GM12878 (cell line): ENCODE data around the gene NDUFB1. TPM values are rescaled to one million over a fixed set of nuclear protein-coding genes. Genes with fewer than 3 reads are reported as not detected.

Experiments
- BMI1 ChIP-seq: fragments of 450-650 bp; IDR thresholded peaks from 2 replicates; pipeline ENCODE4 v1.6.1; 2016; ENCODE audit warnings: mild to moderate bottlenecking, moderate library complexity, borderline replicate concordance
- BRCA1 ChIP-seq: IDR thresholded peaks from 2 replicates; pipeline ENCODE4 v1.6.1; 2011; ENCODE audit warnings: low read depth, low read length, improper control_type of control experiment
- CBFB ChIP-seq: IDR thresholded peaks from 2 replicates; pipeline ENCODE4 v1.6.1; 2016; ENCODE audit warnings: antibody characterized with exemption, low read depth
- CBX3 ChIP-seq: fragments of 200-600 bp; sonication (generic); IDR thresholded peaks from 2 replicates; pipeline ENCODE4 v1.6.1; 2016; ENCODE audit warnings: low read depth, borderline replicate concordance
- DPF2 ChIP-seq: fragments of 450-650 bp; IDR thresholded peaks from 2 replicates; pipeline ENCODE4 v1.6.1; 2017; ENCODE audit warnings: mild to moderate bottlenecking
- ESRRA ChIP-seq: IDR thresholded peaks from 2 replicates; pipeline ENCODE4 v1.6.1; 2012; ENCODE audit warnings: mild to moderate bottlenecking, low read length, improper control_type of control experiment
- FOXK2 ChIP-seq: fragments of 450-650 bp; IDR thresholded peaks from 2 replicates; pipeline ENCODE4 v1.6.1; 2017; ENCODE audit warnings: mild to moderate bottlenecking, moderate library complexity
- GATAD2B ChIP-seq: fragments of 450-650 bp; conservative IDR thresholded peaks from 2 replicates; pipeline ENCODE4 v1.6.1; 2017; ENCODE audit warnings: low read depth, mild to moderate bottlenecking, moderate library complexity
- IKZF2 ChIP-seq, 2 experiments: fragments of 450-650 bp; IDR thresholded peaks; 2 replicates each; pipeline ENCODE4 v1.6.1; 2017; ENCODE audit warnings: mild to moderate bottlenecking in 2 of 2, moderate library complexity in 2 of 2
- JUNB ChIP-seq: IDR thresholded peaks from 2 replicates; pipeline ENCODE4 v1.6.1; 2016; ENCODE audit warnings: antibody characterized with exemption, mild to moderate bottlenecking
- JUND ChIP-seq: IDR thresholded peaks from 2 replicates; pipeline ENCODE4 v1.6.1; 2012; ENCODE audit warnings: low read depth, mild to moderate bottlenecking, low read length, improper control_type of control experiment, moderate library complexity
- LARP7 ChIP-seq: fragments of 450-650 bp; IDR thresholded peaks from 2 replicates; pipeline ENCODE4 v1.6.1; 2017; ENCODE audit warnings: mild to moderate bottlenecking
- MLLT1 ChIP-seq: fragments of 450-650 bp; IDR thresholded peaks from 2 replicates; pipeline ENCODE4 v1.6.1; 2016; ENCODE audit warnings: mild to moderate bottlenecking
- MXI1 ChIP-seq: fragments of 150-350 bp; IDR thresholded peaks from 2 replicates; pipeline ENCODE4 v1.6.1; 2011; ENCODE audit warnings: low read depth, mild to moderate bottlenecking, inconsistent platforms, low read length, improper control_type of control experiment
- MYB ChIP-seq: fragments of 150-350 bp; IDR thresholded peaks from 2 replicates; pipeline ENCODE4 v1.6.1; 2014; ENCODE audit warnings: mild to moderate bottlenecking, low read depth, low read length, borderline replicate concordance
- NR2C1 ChIP-seq: fragments of 450-650 bp; IDR thresholded peaks from 2 replicates; pipeline ENCODE4 v1.6.1; 2017; ENCODE audit warnings: antibody characterized with exemption, mild to moderate bottlenecking, moderate library complexity
- PAX5 ChIP-seq: IDR thresholded peaks from 2 replicates; pipeline ENCODE4 v1.6.1; 2011; ENCODE audit warnings: low read depth, low read length, borderline replicate concordance
- POLR2A ChIP-seq: IDR thresholded peaks from 2 replicates; pipeline ENCODE4 v1.6.1; 2011; ENCODE audit warnings: low read depth, mild to moderate bottlenecking, low read length
- POU2F2 ChIP-seq: IDR thresholded peaks from 3 replicates; pipeline ENCODE4 v1.6.1; 2011; ENCODE audit warnings: low read depth, mild to moderate bottlenecking, low read length, borderline replicate concordance
- SP1 ChIP-seq: IDR thresholded peaks from one replicate; pipeline ENCODE4 v1.6.1; 2011; ENCODE audit warnings: low read depth, low read length
- SREBF2 ChIP-seq: IDR thresholded peaks from 2 replicates; pipeline ENCODE4 v1.6.1; 2012; ENCODE audit warnings: mild to moderate bottlenecking, low read length
- SRF ChIP-seq, 2 experiments: IDR thresholded peaks; 2 replicates each; pipeline ENCODE4 v1.6.1; 2011; ENCODE audit warnings: low read depth in 2 of 2, low read length in 2 of 2, mild to moderate bottlenecking in 1 of 2, moderate library complexity in 1 of 2
- STAT3 ChIP-seq: IDR thresholded peaks from 2 replicates; pipeline ENCODE4 v1.6.1; 2011; ENCODE audit warnings: low read depth, low read length, improper control_type of control experiment
- TBL1XR1 ChIP-seq: IDR thresholded peaks from 2 replicates; pipeline ENCODE4 v1.6.1; 2012; ENCODE audit warnings: low read depth, low read length, improper control_type of control experiment
- TCF12 ChIP-seq: IDR thresholded peaks from 2 replicates; pipeline ENCODE4 v1.6.1; 2011; ENCODE audit warnings: low read depth, mild to moderate bottlenecking, low read length
- WRNIP1 ChIP-seq: IDR thresholded peaks from 2 replicates; pipeline ENCODE4 v1.6.1; 2011; ENCODE audit warnings: low read depth, low read length, improper control_type of control experiment, borderline replicate concordance
- ZBTB11 ChIP-seq: fragments of 450-650 bp; formaldehyde crosslinking; IDR thresholded peaks from 2 replicates; pipeline ENCODE4 v1.5.0; 2022; ENCODE audit warnings: mild to moderate bottlenecking, missing genetic modification characterization
- ZNF24 ChIP-seq: fragments of 450-650 bp; IDR thresholded peaks from 2 replicates; pipeline ENCODE4 v1.6.1; 2017; ENCODE audit warnings: antibody characterized with exemption, mild to moderate bottlenecking
- polyA plus RNA-seq, 11 experiments: library from polyadenylated mRNA; depleted of rRNA in 4 of 11; unstranded in 6 of 11; stranded (reverse) in 5 of 11; fragments of >200 nt; fragmentation: Nextera tagmentation in 4 of 11; fragmentation: Illumina TruSeq in 1 of 11; extraction: Ambion mirVana in 4 of 11; extraction: Trizol in 1 of 11; gene quantifications; 1 replicate in 1 of 11; 2 replicates in 10 of 11; pipeline versions ENCODE4 v1.2.1 to v1.2.3, GENCODE V29; 2011 to 2016; ENCODE audit warnings: inconsistent platforms in 2 of 11, missing spikeins in 2 of 11, low read depth in 1 of 11
- total RNA-seq, 4 experiments: library from RNA; depleted of rRNA in 3 of 4; stranded (reverse); fragments of >200 nt in 3 of 4; fragmentation: Illumina TruSeq in 1 of 4; extraction: Trizol in 1 of 4; gene quantifications; 2 replicates each; pipeline versions ENCODE4 v1.2.1 to v1.2.3, GENCODE V29; 2013 to 2021
- TF ChIP-seq, protein P1 (sequence below): IDR thresholded peaks from 2 replicates; pipeline ENCODE4 v1.6.1; 2012; ENCODE audit warnings: low read length, inconsistent platforms

NDUFB1 gene
- total and polyA plus RNA-seq, 10 of the 15 experiments (the other 5 are each of a cell fraction or from before 2014, with no cell fraction given) = 132 to 919 (median 561) TPM

GRCh38 chr14:92121670-92122350 is at the start of gene NDUFB1, which contains the start of gene CPSF2 (continued):
- TF ChIP-seq BRCA1 (0 out of 2 replicates have a peak, but pooled peaks have one; percentile 31), GATAD2B (no peak), FOXK2 (peak; percentile 99), ZNF24 (no peak), NR2C1 (peak; percentile 89), SRF (IDR thresholded peaks at IDR 0.05; ENCODE audit: low read depth in 2 of 2, low read length in 2 of 2) (no peak), MXI1 (0 out of 2 replicates have a peak, but pooled peaks have one; percentile 6), LARP7 (peak; percentile 86), SREBF2 (0 out of 2 replicates have a peak, but pooled peaks have one; percentile 28), MYB (no peak), WRNIP1 (no peak; the same call in 1 of the 2 replicates), PAX5 (peak; percentile 18; the same call in 1 of the 2 replicates), DPF2 (peak; percentile 41; the same call in 1 of the 2 replicates), TBL1XR1 (no peak), BMI1 (no peak), TCF12 (0 out of 2 replicates have a peak, but pooled peaks have one; percentile 41), SP1 (peak; percentile 54), ZBTB11 (CRISPR knock-in tag) (no peak), CBX3 (no peak), CBFB (peak; percentile 93), POLR2A (peak; percentile 98), POU2F2 (peak; percentile 94), ESRRA (0 out of 2 replicates have a peak, but pooled peaks have one; percentile 19), IKZF2 (IDR thresholded peaks at IDR 0.05) (no peak; a peak in 1 of 4 replicates), MLLT1 (peak; percentile 88), STAT3 (no peak), JUND (peak; percentile 98), JUNB (no peak)
- TF ChIP-seq, protein P1, sequence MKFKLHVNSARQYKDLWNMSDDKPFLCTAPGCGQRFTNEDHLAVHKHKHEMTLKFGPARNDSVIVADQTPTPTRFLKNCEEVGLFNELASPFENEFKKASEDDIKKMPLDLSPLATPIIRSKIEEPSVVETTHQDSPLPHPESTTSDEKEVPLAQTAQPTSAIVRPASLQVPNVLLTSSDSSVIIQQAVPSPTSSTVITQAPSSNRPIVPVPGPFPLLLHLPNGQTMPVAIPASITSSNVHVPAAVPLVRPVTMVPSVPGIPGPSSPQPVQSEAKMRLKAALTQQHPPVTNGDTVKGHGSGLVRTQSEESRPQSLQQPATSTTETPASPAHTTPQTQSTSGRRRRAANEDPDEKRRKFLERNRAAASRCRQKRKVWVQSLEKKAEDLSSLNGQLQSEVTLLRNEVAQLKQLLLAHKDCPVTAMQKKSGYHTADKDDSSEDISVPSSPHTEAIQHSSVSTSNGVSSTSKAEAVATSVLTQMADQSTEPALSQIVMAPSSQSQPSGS = no peak
